ENCODE measurements around the gene STX1A.
"Not testable (repeated sequence)": the region's sequence is repeated elsewhere in the genome, so short reads cannot be mapped to it uniquely, and the experiment has no call there.

STX1A gene

DNA sequence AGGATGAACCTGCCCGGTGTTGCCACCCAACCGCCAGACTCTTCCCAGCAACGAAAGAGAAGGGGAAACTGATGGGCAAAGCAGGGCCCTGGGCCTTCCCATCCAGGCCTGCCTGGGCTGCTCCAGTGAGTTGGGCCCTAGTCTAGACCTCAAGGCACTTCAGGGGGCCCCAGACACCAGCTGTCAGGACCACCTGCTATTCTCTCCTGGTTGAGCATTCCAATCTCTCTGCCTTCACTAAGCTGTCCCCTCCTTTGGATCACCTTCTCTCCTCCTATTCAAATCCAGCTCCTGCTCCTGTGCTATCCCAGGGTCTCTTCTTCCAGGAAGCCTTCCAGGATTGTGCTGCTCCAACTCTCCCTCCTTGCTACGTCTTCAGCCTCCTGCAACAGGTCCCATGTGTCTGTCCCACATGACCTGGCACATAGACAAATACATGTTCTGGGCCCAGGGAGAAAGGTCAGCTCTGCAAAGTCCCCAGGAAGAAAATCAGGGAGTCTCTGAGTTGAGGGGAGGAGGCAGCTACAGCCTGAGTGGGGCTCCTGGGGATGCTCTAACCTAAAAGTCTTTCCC, 3.1 kb downstream of the STX1A start:
- no peak overlapping the region for H3K4me3 ChIP-seq (ENCODE audit: low read depth, low read length)
- TF ChIP-seq CTCF (IDR thresholded peaks at IDR 0.05; ENCODE audit: low read depth, low read length) = no peak

- no peak overlapping the region for H3K4me3 ChIP-seq (ENCODE audit: low read depth, low read length)
- TF ChIP-seq CTCF (IDR thresholded peaks at IDR 0.05; ENCODE audit: low read depth, low read length) = no peak
Observed at GRCh38 chr7:73715648-73716317, 3.7 kb downstream of the STX1A start.

GRCh38 chr7:73713319-73713718, 6.2 kb downstream of the STX1A start:
- H3K4me3 ChIP-seq (ENCODE audit: low read depth, low read length) = not testable (repeated sequence)

DNA sequence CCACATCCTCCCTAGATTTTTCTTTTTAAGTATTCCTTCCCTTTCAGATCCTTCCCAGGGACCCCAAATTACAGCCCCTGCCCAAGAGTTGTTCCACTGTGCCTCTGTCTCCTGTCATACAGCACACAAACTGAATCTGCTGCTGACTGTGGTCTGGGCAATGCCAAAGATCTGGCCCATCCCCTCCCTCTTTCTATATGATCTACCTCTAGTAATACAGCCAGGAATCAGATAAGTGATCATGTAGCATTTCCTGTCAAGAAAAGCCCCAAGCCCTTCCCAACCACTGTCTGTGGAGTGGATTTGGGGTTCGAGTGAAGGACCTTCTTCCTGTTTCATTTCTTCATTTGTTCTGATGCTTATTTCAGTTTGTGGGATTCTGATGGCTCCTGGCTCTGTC, 6.7 kb downstream of the STX1A start:
- no peak overlapping the region for H3K4me3 ChIP-seq (ENCODE audit: low read depth, low read length)
- TF ChIP-seq CTCF (IDR thresholded peaks at IDR 0.05; ENCODE audit: low read depth, low read length) = no peak

DNA sequence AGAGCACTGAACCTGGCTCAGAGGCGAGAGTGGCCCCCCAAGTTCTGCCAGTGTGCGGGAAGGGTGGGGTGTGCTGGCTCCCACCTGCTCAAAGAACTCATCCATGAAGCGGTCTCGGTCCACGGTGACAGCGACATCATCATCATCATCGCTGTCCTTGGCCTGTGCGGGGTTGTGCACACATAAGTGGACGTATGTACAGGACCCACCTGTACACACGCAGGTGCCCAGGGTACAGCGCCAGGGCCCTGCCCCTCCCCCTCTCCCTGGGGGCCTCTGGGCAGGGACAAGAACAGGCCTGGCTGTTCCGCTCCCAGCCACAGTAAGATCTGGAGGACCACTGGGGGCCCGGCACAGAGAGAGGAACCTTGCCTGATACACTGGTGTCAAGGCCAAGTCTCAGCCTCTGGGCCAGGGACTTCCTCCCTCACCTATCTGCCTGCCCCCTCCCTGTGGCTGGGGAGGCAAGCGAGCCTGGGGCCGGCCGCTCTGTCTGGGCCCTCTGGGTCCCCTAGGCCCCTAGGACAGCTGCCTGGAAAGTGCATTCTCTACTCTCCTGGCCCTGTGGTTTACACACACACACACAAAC, 10.4 kb downstream of the STX1A start:
- H3K4me3 ChIP-seq (ENCODE audit: low read depth, low read length) = no peak overlapping the region
- TF ChIP-seq CTCF (IDR thresholded peaks at IDR 0.05; ENCODE audit: low read depth, low read length) = no peak

DNA sequence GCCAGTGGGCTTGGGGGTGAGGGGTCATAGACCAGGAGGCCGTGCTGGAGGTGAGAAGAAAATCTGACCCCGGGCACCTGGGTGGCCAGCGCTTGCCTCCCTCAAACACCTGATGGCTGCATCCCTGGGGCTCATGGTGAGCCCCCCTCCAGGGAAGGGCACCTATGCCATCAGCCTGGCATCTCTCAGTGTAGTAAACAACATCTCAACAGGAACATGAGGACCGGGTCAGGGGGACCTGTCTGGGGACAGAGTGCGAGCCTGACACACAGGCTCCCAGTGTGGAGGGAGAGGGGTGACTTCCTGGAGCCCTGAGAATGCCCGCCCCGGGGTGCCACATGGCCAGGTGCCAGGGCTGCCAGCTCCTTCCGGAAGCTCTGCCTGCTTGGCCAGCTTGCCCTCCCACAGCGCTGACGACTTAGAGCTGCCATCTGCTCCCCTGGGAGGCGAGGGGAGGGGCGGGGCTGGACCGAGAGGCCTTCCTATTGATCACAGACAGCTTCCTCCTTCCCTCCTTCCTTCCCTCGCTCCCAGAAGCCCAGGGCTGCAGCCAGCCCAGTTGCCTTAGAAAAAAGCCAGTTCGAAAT, 12.3 kb downstream of the STX1A start:
- no peak overlapping the region for H3K4me3 ChIP-seq (ENCODE audit: low read depth, low read length)

More for the DNA sequence above, 12.3 kb downstream of the STX1A start:
- TF ChIP-seq CTCF (IDR thresholded peaks at IDR 0.05; ENCODE audit: low read depth, low read length) = no peak

All from WI38 (cell line).